ENCODE measurements around the gene BPIFB3. TPM values are rescaled to one million over a fixed set of nuclear protein-coding genes. Genes with fewer than 3 reads are reported as not detected.

Gene BPIFB3
- total and polyA plus RNA-seq, 2 of the 13 experiments (the other 11 are each of a cell fraction or from before 2014, with no cell fraction given): 0.09 TPM; not detected in 1

- WGBS (ENCODE audit: low lambda C conversion rate): 34% methylated on average over 8 of the region's 12 CpGs
- Histone ChIP-seq H3K4me1 (ENCODE audit: insufficient read depth, low read length) (no peaks in the 10 kb centered on the region), H2AFZ (ENCODE audit: low read length) (no peak overlapping the region), H3K27me3 (ENCODE audit: control insufficient read depth in 1 of 2, insufficient read depth in 2 of 2, low read length in 2 of 2) (peaks cover 10 to 65% of the 10 kb centered on the region in 2 experiments), H3K27ac (ENCODE audit: extremely low read length, insufficient read depth, low read length) (no peak overlapping the region), H4K20me1 (ENCODE audit: insufficient read depth, low read length) (no peaks in the 10 kb centered on the region), H3K79me2 (ENCODE audit: insufficient read depth, low read length) (no peaks in the 10 kb centered on the region), H3K36me3 (replicated peaks in 1 of 2; ENCODE audit: control insufficient read depth in 1 of 2, insufficient read depth in 2 of 2, low read length in 2 of 2) (no peaks in the 10 kb centered on the region), H3K9ac (ENCODE audit: insufficient read depth, low read depth, low read length) (no peak overlapping the region), H3K4me3 (replicated peaks in 1 of 3; ENCODE audit: insufficient read depth in 1 of 3, low read depth in 2 of 3, low read length in 3 of 3) (no peak overlapping the region), H3K9me3 (ENCODE audit: low read length) (no peaks in the 10 kb centered on the region), H3K4me2 (ENCODE audit: low read depth, low read length) (no peak overlapping the region)
- no peak for FAIRE-seq
- no peak for ATAC-seq
- TF ChIP-seq CBX2 (IDR thresholded peaks at IDR 0.05; ENCODE audit: low read depth, low read length) (no peak), CBX2 (CRISPR knock-in tag; IDR thresholded peaks at IDR 0.05; ENCODE audit: low read depth) (no peak), ZNF3 (CRISPR knock-in tag; IDR thresholded peaks at IDR 0.05) (peak; percentile 74; the same call in 1 of the 2 replicates)
- in situ Hi-C loops (cut with HindIII; ENCODE audit: extremely low pct_ligation_motif_present, low pct_unique_long_range_greater_than_20kb): no loop called here
- CTCF ChIA-PET (ENCODE audit: low intra/inter-chr PET ratio, low total read pairs): no interaction called here
- BruUV-seq (replicated peaks): no TSS peak
- DNase-seq (ENCODE audit: low spot score): no peak
- intact Hi-C loops (cut with micrococcal nuclease; ENCODE audit: unreplicated experiment): no loop called here
- POLR2A ChIA-PET: no interaction called here
Measured at GRCh38 chr20:33068251-33068939, 14.7 kb downstream of the BPIFB3 start.

- Histone ChIP-seq H3K9ac (ENCODE audit: insufficient read depth, low read depth, low read length) (no peak overlapping the region), H3K4me3 (replicated peaks in 1 of 3; ENCODE audit: insufficient read depth in 1 of 3, low read depth in 2 of 3, low read length in 3 of 3) (no peak overlapping the region), H3K4me2 (ENCODE audit: low read depth, low read length) (no peak overlapping the region), H3K79me2 (ENCODE audit: insufficient read depth, low read length) (no peaks in the 10 kb centered on the region), H3K9me3 (ENCODE audit: low read length) (no peaks in the 10 kb centered on the region), H2AFZ (ENCODE audit: low read length) (no peak overlapping the region), H3K36me3 (replicated peaks in 1 of 2; ENCODE audit: control insufficient read depth in 1 of 2, insufficient read depth in 2 of 2, low read length in 2 of 2) (no peaks in the 10 kb centered on the region), H4K20me1 (ENCODE audit: insufficient read depth, low read length) (no peaks in the 10 kb centered on the region), H3K27ac (ENCODE audit: extremely low read length, insufficient read depth, low read length) (no peak overlapping the region), H3K27me3 (ENCODE audit: control insufficient read depth in 1 of 2, insufficient read depth in 2 of 2, low read length in 2 of 2) (peaks cover 10 to 53% of the 10 kb centered on the region in 2 experiments), H3K4me1 (ENCODE audit: insufficient read depth, low read length) (no peaks in the 10 kb centered on the region)
- POLR2A ChIA-PET: no interaction called here
- CTCF ChIA-PET (ENCODE audit: low intra/inter-chr PET ratio, low total read pairs): no interaction called here
- in situ Hi-C loops (cut with HindIII; ENCODE audit: extremely low pct_ligation_motif_present, low pct_unique_long_range_greater_than_20kb): no loop called here
- intact Hi-C loops (cut with micrococcal nuclease; ENCODE audit: unreplicated experiment): no loop called here
- ATAC-seq (no peak), DNase-seq (ENCODE audit: low spot score) (no peak), FAIRE-seq (no peak)
- BruUV-seq (replicated peaks): no TSS peak
- 18% methylated on average over 9 of the region's 9 CpGs for WGBS (ENCODE audit: low lambda C conversion rate)
- TF ChIP-seq RFX1 (IDR thresholded peaks at IDR 0.05): no peak
- TF ChIP-seq TP53 (CRISPR knock-in tag; conservative IDR thresholded peaks at IDR 0.05): no peak
- no peak for TF ChIP-seq TBX3 (IDR thresholded peaks at IDR 0.05; ENCODE audit: borderline replicate concordance)
- TF ChIP-seq ZNF891 (CRISPR knock-in tag; IDR thresholded peaks at IDR 0.05): no peak
- TF ChIP-seq XBP1 (CRISPR knock-in tag; IDR thresholded peaks at IDR 0.05): no peak
- TF ChIP-seq ZNF33B (CRISPR knock-in tag; IDR thresholded peaks at IDR 0.05): no peak
- TF ChIP-seq CEBPZ (IDR thresholded peaks at IDR 0.05; ENCODE audit: low read length): no peak
Measured at GRCh38 chr20:33069673-33070072, 16.0 kb downstream of the BPIFB3 start.
